Adrenal gland (tissue), 12 donors: ENCODE results near the gene KCNAB2. TPM values are rescaled to one million over a fixed set of nuclear protein-coding genes. Genes with fewer than 3 reads are reported as not detected.

Experiments used
- DNase-seq, 7 donors: peaks; one replicate each; pipeline ENCODE4 v3.0.0-alpha.2; 2019 to 2020
- H3K27ac ChIP-seq, 5 donors: fragments of 200-600 bp; sonication (generic) in 4 of 5; 1 replicate in 3 of 5; 2 replicates in 2 of 5; pipeline versions ENCODE4 v1.5.1 to v1.8.0; 2016 to 2020; ENCODE audit warnings: mild to moderate bottlenecking in 1 of 5
- H3K27me3 ChIP-seq: fragments of 200-600 bp; 2 replicates; pipeline ENCODE4 v1.8.0; 2021
- H3K36me3 ChIP-seq, 2 donors: fragments of 200-600 bp; replicated peaks in 1 of 2; 1 replicate in 1 of 2; 2 replicates in 1 of 2; pipeline versions ENCODE4 v1.5.1 to v1.8.0; 2018 to 2022
- H3K4me1 ChIP-seq, 2 donors: fragments of 200-600 bp; replicated peaks in 1 of 2; 1 replicate in 1 of 2; 2 replicates in 1 of 2; pipeline versions ENCODE4 v1.5.1 to v1.8.0; 2018 to 2021
- H3K4me3 ChIP-seq, 4 donors: fragments of 200-600 bp; sonication (generic) in 3 of 4; one replicate each; pipeline ENCODE4 v1.5.1; 2016 to 2018
- H3K9me3 ChIP-seq, 3 donors: fragments of 200-600 bp; sonication (generic) in 1 of 3; replicated peaks in 1 of 3; 1 replicate in 2 of 3; 2 replicates in 1 of 3; pipeline versions ENCODE4 v1.5.1 to v1.8.0; 2016 to 2021
- POLR2A ChIP-seq, 2 donors: fragments of 450-650 bp; IDR thresholded peaks; one replicate each; pipeline ENCODE4 v1.6.1; 2017; ENCODE audit warnings: antibody characterized with exemption in 2 of 2, mild to moderate bottlenecking in 2 of 2, moderate library complexity in 1 of 2
- WGBS, 4 donors: extraction: QIAGEN DNeasy Blood & Tissue Kit in 2 of 4; methylation state at CpG; one replicate each; pipeline versions ENCODE4 v1.1.5 to v1.1.7; 2013 to 2017; 5-methylcytosine and 5-hydroxymethylcytosine counted together
- intact Hi-C, 2 donors: fragments of 100-400 bp; cut with DNase I; formaldehyde crosslinking; loops; one replicate each; pipeline versions ENCODE4 v1.14.1 to v1.15.0; 2022 to 2023
- polyA plus RNA-seq, 3 donors: library from polyadenylated mRNA; stranded (reverse); fragments of 200-250 nt in 2 of 3; fragments of 350-450 nt in 1 of 3; fragmentation: Illumina TruSeq in 1 of 3; extraction: RNeasy Lipid Tissue Mini Kit (QIAGEN cat#74804) in 1 of 3; gene quantifications; one replicate each; pipeline ENCODE4 v1.2.3, GENCODE V29; 2013 to 2014
- total RNA-seq, 9 donors: library from RNA; depleted of rRNA in 4 of 9; stranded (reverse); fragments of >200 nt in 4 of 9; fragments of 120-200 nt in 1 of 9; fragmentation: NEBNext Ultra II Directional in 1 of 9; extraction: Animal tissue kit (Norgen Biotek cat#: 25700) in 1 of 9; gene quantifications; one replicate each; pipeline versions ENCODE4 v1.1.0 to v1.2.4, GENCODE V29; 2013 to 2023
- TF ChIP-seq, protein P1 (sequence below), 6 experiments: fragments of 450-650 bp in 4 of 6; fragments of 200-600 bp in 2 of 6; sonication (generic) in 1 of 6; IDR thresholded peaks; 1 replicate in 5 of 6; 2 replicates in 1 of 6; pipeline versions ENCODE4 v1.5.1 to v1.8.0; 2016 to 2021; ENCODE audit warnings: antibody characterized with exemption in 6 of 6, mild to moderate bottlenecking in 2 of 6, moderate library complexity in 1 of 6
- donor health status: healthy with polysubstance abuse.
- donor health status: Bipolar disorder and iron deficiency.
- donor health status: DM: yes; HTN: yes; CAD: no.
- donor health status: DM: no; HTN: no; CAD: no.
- donor health status: DM: no; HTN: no; CAD: no.
- donor health status: DM: yes; HTN: yes; CAD: no.

The KCNAB2 gene
- total and polyA plus RNA-seq, 12 donors = 2.2 to 48.0 (median 16.8) TPM

DNA sequence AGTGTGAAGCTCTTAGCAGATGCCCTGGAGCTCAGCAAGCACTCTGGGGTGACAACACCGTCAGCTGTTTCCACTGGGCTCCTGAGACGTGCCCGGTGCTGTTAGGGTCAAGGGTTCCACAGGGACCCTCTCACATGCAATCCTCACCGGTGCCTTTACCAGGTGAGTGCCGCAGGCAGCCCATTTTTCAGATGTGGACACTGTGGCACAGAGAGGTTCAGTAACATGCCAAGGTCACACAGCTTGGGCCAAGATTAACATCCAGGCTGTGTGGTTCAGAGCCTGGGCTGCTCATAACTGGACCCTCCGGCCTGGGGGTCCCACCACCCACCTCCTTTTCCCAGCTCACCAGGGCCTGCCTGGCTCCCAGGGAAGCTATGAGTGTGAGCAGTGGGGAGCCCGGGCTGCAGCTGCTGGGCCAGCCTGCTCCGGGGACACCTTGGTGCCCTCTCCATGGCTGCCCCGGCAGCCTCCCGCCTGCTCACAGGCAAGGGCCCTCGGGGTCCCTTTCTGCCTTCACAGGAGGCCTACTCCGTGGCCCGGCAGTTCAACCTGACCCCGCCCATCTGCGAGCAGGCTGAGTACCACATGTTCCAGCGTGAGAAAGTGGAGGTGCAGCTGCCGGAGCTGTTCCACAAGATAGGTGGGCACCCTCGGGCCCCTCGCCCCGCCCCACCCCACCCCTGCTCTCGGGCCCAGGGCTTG is 49.3 kb downstream of the KCNAB2 start:
- intact Hi-C loops = loop anchor here in 1 of 2 donors (10.0 kb wide), 1 partner anchor 60 kb away; no protein-coding TSS in a partner anchor
- Histone ChIP-seq H3K27ac (no peak overlapping the region), H3K4me3 (no peak overlapping the region), H3K36me3 (no peaks in the 10 kb centered on the region), H3K9me3 (no peaks in the 10 kb centered on the region), H3K4me1 (no peaks in the 10 kb centered on the region), H3K27me3 (no peaks in the 10 kb centered on the region)
- 80 to 92% (median 86%) methylated on average over 9 to 21 of the region's 21 CpGs for WGBS, 4 donors
- no peak for DNase-seq
- TF ChIP-seq, protein P1, sequence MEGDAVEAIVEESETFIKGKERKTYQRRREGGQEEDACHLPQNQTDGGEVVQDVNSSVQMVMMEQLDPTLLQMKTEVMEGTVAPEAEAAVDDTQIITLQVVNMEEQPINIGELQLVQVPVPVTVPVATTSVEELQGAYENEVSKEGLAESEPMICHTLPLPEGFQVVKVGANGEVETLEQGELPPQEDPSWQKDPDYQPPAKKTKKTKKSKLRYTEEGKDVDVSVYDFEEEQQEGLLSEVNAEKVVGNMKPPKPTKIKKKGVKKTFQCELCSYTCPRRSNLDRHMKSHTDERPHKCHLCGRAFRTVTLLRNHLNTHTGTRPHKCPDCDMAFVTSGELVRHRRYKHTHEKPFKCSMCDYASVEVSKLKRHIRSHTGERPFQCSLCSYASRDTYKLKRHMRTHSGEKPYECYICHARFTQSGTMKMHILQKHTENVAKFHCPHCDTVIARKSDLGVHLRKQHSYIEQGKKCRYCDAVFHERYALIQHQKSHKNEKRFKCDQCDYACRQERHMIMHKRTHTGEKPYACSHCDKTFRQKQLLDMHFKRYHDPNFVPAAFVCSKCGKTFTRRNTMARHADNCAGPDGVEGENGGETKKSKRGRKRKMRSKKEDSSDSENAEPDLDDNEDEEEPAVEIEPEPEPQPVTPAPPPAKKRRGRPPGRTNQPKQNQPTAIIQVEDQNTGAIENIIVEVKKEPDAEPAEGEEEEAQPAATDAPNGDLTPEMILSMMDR (IDR thresholded peaks at IDR 0.05) = no peak
- TF ChIP-seq POLR2A (IDR thresholded peaks at IDR 0.05) = no peak

DNA sequence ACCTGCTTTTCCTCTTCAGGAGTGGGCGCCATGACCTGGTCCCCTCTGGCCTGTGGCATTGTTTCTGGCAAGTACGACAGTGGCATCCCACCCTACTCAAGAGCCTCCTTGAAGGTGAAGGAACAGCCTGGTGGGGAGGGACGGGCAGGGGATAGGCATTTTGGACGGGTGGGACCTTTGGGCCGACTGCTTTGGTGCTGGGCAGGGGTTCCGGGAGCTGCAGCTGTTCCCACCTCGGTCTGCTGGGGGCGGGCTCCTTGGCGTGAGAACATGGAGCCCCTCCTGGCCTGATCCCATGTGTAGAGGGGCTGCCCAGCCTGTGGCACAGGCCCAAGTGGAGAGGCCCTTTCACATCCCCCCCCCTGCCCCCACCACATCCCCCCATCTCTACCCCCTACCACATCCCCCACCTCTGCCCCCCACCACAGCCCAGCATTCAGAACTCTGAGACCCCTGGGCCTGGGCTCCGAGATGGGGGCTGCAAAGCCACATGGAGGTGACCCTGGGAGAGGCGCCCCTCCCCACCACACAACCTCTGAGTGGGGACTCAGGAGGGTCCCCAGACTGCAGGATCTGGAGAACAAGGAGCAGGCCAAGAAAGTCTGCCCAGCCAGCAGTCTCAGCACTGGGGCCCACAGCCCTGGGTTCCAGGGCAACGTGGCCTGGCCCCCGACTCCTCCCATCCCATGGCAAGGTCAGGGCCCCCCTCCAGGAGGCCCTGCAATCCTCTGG is 50.0 kb downstream of the KCNAB2 start:
- no peaks in the 10 kb centered on the region for H3K9me3 ChIP-seq
- H3K4me3 ChIP-seq = no peak overlapping the region
- WGBS, 4 donors = 79 to 100% (median 83%) methylated on average over 3 to 13 of the region's 13 CpGs
- no peak for DNase-seq
- H3K4me1 ChIP-seq = no peaks in the 10 kb centered on the region
- H3K27me3 ChIP-seq = no peaks in the 10 kb centered on the region
- no peaks in the 10 kb centered on the region for H3K36me3 ChIP-seq
- no peak for TF ChIP-seq POLR2A (IDR thresholded peaks at IDR 0.05)
- TF ChIP-seq, protein P1 (IDR thresholded peaks at IDR 0.05) = no peak
- intact Hi-C loops = loop anchor here in 1 of 2 donors (10.0 kb wide), 1 partner anchor 61 kb away; no protein-coding TSS in a partner anchor
- H3K27ac ChIP-seq = no peak overlapping the region

DNA sequence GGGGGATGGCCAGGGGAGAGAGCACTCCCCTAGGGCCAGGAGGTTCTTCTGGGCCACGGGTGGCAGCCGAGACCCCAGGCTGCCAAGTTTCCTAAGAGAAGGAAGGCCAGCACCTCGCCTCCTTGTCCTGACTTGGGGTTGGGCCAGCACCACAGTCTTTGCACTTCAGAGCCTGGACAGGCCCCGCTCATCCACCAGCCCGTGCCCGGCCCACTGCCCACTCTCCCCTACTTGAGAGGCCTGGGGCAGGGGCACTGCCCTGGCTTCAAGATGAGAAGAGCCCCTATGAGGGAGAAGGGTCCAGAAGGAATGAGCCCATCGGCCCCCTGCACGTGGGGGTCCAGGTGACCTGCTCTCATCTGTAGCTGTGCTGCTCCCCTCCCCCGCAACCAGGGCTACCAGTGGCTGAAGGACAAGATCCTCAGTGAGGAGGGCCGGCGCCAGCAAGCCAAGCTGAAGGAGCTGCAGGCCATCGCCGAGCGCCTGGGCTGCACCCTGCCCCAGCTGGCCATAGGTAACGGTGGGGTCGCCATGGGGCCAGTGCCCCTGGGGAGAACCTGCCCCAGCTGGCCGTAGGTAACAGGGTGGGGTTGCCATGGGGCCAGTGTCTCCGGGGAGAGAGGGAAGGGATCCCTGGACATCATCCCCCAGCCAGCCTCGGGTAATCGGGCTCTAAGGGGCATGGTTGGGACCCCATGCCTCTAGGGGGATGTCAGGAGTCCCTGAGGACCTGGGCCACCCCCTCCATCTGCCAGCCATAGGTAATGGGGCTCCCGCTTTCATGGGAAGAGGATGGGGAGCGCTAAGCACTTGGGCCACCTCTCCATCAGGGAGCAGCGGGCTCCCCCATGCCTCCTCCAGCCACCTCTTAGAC is 50.8 kb downstream of the KCNAB2 start:
- 90 to 92% (median 91%) methylated on average over 2 to 23 of the region's 23 CpGs for WGBS, 4 donors

More for the DNA sequence above, 50.8 kb downstream of the KCNAB2 start:
- no peaks in the 10 kb centered on the region for H3K36me3 ChIP-seq
- intact Hi-C loops = loop anchor here in 1 of 2 donors (10.0 kb wide), 1 partner anchor 62 kb away; no protein-coding TSS in a partner anchor
- H3K27ac ChIP-seq = no peak overlapping the region
- H3K27me3 ChIP-seq = no peaks in the 10 kb centered on the region
- DNase-seq = no peak
- H3K4me3 ChIP-seq = no peak overlapping the region
- TF ChIP-seq, protein P1 (IDR thresholded peaks at IDR 0.05) = no peak
- no peak for TF ChIP-seq POLR2A (IDR thresholded peaks at IDR 0.05)
- H3K4me1 ChIP-seq = no peaks in the 10 kb centered on the region
- H3K9me3 ChIP-seq = no peaks in the 10 kb centered on the region
